CD14-positive monocyte (primary cell): ENCODE measurements around the gene FAIM2. TPM values are rescaled to one million over a fixed set of nuclear protein-coding genes. Genes with fewer than 3 reads are reported as not detected.

Experiments used
- DNase-seq, 3 donors: peaks; one replicate each; pipeline ENCODE4 v3.0.0-alpha.2; 2011 to 2022
- H2AFZ ChIP-seq: 2 replicates; pipeline ENCODE4 v1.6.0; 2012; ENCODE audit warnings: mild to moderate bottlenecking, low read depth, low read length, inconsistent platforms; ENCODE audit not compliant: insufficient read depth, poor library complexity, severe bottlenecking
- H3K27ac ChIP-seq, 2 donors: 1 replicate in 1 of 2; 2 replicates in 1 of 2; pipeline ENCODE4 v1.5.1; 2012 to 2013; ENCODE audit warnings: low read length in 2 of 2, control low read depth in 1 of 2, inconsistent platforms in 1 of 2, low read depth in 1 of 2, mild to moderate bottlenecking in 1 of 2
- H3K27me3 ChIP-seq, 2 donors: one replicate each; pipeline versions ENCODE4 v1.6.0 to v1.6.1; 2011 to 2013; ENCODE audit warnings: low read length in 2 of 2; ENCODE audit not compliant: control insufficient read depth in 2 of 2, insufficient read depth in 2 of 2
- H3K36me3 ChIP-seq, 2 donors: replicated peaks in 1 of 2; 1 replicate in 1 of 2; 2 replicates in 1 of 2; pipeline versions ENCODE4 v1.5.1 to v1.6.1; 2012 to 2013; ENCODE audit warnings: low read length in 2 of 2, control low read depth in 1 of 2, inconsistent platforms in 1 of 2, mild to moderate bottlenecking in 1 of 2; ENCODE audit not compliant: insufficient read depth in 2 of 2, control insufficient read depth in 1 of 2
- H3K4me1 ChIP-seq, 2 donors: 1 replicate in 1 of 2; 2 replicates in 1 of 2; pipeline versions ENCODE4 v1.5.1 to v1.6.1; 2012 to 2013; ENCODE audit warnings: low read length in 2 of 2, control low read depth in 1 of 2, inconsistent platforms in 1 of 2, mild to moderate bottlenecking in 1 of 2, moderate library complexity in 1 of 2; ENCODE audit not compliant: insufficient read depth in 2 of 2, control insufficient read depth in 1 of 2
- H3K4me2 ChIP-seq: replicated peaks from 2 replicates; pipeline ENCODE3; 2012; ENCODE audit warnings: low read length, moderate library complexity, mild to moderate bottlenecking; ENCODE audit not compliant: poor library complexity, severe bottlenecking; ENCODE audit errors: extremely low read depth
- H3K4me3 ChIP-seq, 3 experiments: fragments of 200-600 bp in 1 of 3; sonication (generic) in 1 of 3; replicated peaks in 1 of 3; 1 replicate in 2 of 3; 2 replicates in 1 of 3; pipeline ENCODE4 v1.5.1; 2011 to 2013; ENCODE audit warnings: low read length in 3 of 3, mild to moderate bottlenecking in 3 of 3, control low read depth in 2 of 3, low read depth in 2 of 3, inconsistent platforms in 1 of 3, moderate library complexity in 1 of 3
- H3K79me2 ChIP-seq: 2 replicates; pipeline ENCODE4 v1.6.0; 2012; ENCODE audit warnings: mild to moderate bottlenecking, control low read depth, inconsistent platforms, low read length, moderate library complexity; ENCODE audit not compliant: insufficient read depth
- H3K9ac ChIP-seq: 2 replicates; pipeline ENCODE4 v1.6.0; 2017; ENCODE audit warnings: low read length, mild to moderate bottlenecking; ENCODE audit not compliant: insufficient read depth, poor library complexity, severe bottlenecking
- H3K9me3 ChIP-seq, 2 donors: replicated peaks in 1 of 2; 1 replicate in 1 of 2; 2 replicates in 1 of 2; pipeline versions ENCODE4 v1.5.1 to v1.6.1; 2012 to 2013; ENCODE audit warnings: low read length in 2 of 2, control low read depth in 1 of 2; ENCODE audit not compliant: control insufficient read depth in 1 of 2, insufficient read depth in 1 of 2
- H4K20me1 ChIP-seq: 2 replicates; pipeline ENCODE4 v1.6.0; 2012; ENCODE audit warnings: mild to moderate bottlenecking, low read length, control low read depth, moderate library complexity; ENCODE audit not compliant: insufficient read depth
- H3K27ac Mint-ChIP-seq, 7 donors: one replicate each; pipeline ENCODE4 v1.8.0; 2020; ENCODE audit warnings: mild to moderate bottlenecking in 7 of 7, mixed read lengths in 7 of 7, moderate library complexity in 6 of 7, inconsistent platforms in 2 of 7
- H3K27me3 Mint-ChIP-seq, 3 donors: one replicate each; pipeline ENCODE4 v1.8.0; 2021 to 2022; ENCODE audit warnings: low read depth in 3 of 3, mild to moderate bottlenecking in 3 of 3, mixed read lengths in 3 of 3, moderate library complexity in 3 of 3, inconsistent platforms in 1 of 3
- H3K36me3 Mint-ChIP-seq, 2 donors: one replicate each; pipeline ENCODE4 v1.8.0; 2020; ENCODE audit warnings: mixed read lengths in 2 of 2, inconsistent platforms in 1 of 2, mild to moderate bottlenecking in 1 of 2
- H3K4me1 Mint-ChIP-seq: one replicate; pipeline ENCODE4 v1.8.0; 2020; ENCODE audit warnings: mild to moderate bottlenecking, mixed read lengths
- H3K4me3 Mint-ChIP-seq, 2 donors: one replicate each; pipeline ENCODE4 v1.8.0; 2020; ENCODE audit warnings: mild to moderate bottlenecking in 2 of 2, mixed read lengths in 2 of 2, moderate library complexity in 1 of 2
- H3K9me3 Mint-ChIP-seq, 7 donors: one replicate each; pipeline ENCODE4 v1.8.0; 2020 to 2022; ENCODE audit warnings: mixed read lengths in 7 of 7, mild to moderate bottlenecking in 6 of 7, moderate library complexity in 6 of 7, inconsistent platforms in 2 of 7
- CTCF ChIP-seq: fragments of 200-600 bp; IDR thresholded peaks from one replicate; pipeline ENCODE4 v1.8.0; 2022; ENCODE audit warnings: antibody characterized with exemption, mild to moderate bottlenecking
- WGBS: methylation state at CpG from one replicate; pipeline ENCODE4 v1.1.5; 2013; ENCODE audit warnings: missing lambda C conversion rate; ENCODE audit not compliant: insufficient coverage; 5-methylcytosine and 5-hydroxymethylcytosine counted together
- intact Hi-C, 2 donors: fragments of 100-400 bp; cut with micrococcal nuclease; formaldehyde crosslinking; loops; one replicate each; pipeline versions ENCODE4 v1.15.0 to v1.15.1; 2023
- polyA plus RNA-seq, 3 donors: library from polyadenylated mRNA; depleted of rRNA in 1 of 3; unstranded in 2 of 3; stranded (reverse) in 1 of 3; fragments of 300-500 nt in 2 of 3; fragments of >200 nt in 1 of 3; fragmentation: Illumina TruSeq in 2 of 3; gene quantifications; 1 replicate in 2 of 3; 2 replicates in 1 of 3; pipeline ENCODE4 v1.2.3, GENCODE V29; 2012 to 2021

FAIM2 gene
- polyA plus RNA-seq, 3 donors, result not detected

- Histone ChIP-seq H4K20me1 (no peaks in the 10 kb centered on the region), H3K4me2 (no peak overlapping the region), H3K27me3 (peaks cover 3 to 23% of the 10 kb centered on the region in 2 donors), H3K4me1 (peaks cover 0 to 4% of the 10 kb centered on the region in 2 donors), H2AFZ (no peak overlapping the region), H3K36me3 (no peaks in the 10 kb centered on the region), H3K9me3 (no peaks in the 10 kb centered on the region), H3K27ac (no peak overlapping the region), H3K79me2 (no peaks in the 10 kb centered on the region), H3K9ac (no peak overlapping the region), H3K4me3 (no peak overlapping the region)
- intact Hi-C loops, result no loop called here
- H3K4me3 Mint-ChIP-seq, result no peak overlapping the region
- TF ChIP-seq CTCF, result no peak
- peaks cover 8% of the 10 kb centered on the region for H3K4me1 Mint-ChIP-seq
- WGBS, result 97% methylated on average over 8 of the region's 9 CpGs
- peaks cover 17 to 43% (median 28%) of the 10 kb centered on the region in 3 donors for H3K27me3 Mint-ChIP-seq
- H3K27ac Mint-ChIP-seq, result no peak overlapping the region
- H3K9me3 Mint-ChIP-seq, result peaks cover 0 to 1% (median 0%) of the 10 kb centered on the region in 7 donors
- DNase-seq, result no peak
- peaks cover under 1 to 3% of the 10 kb centered on the region in 2 donors for H3K36me3 Mint-ChIP-seq
These were observed 4.3 kb downstream of the FAIM2 start for GRCh38 chr12:49899286-49899843.

GRCh38 chr12:49897276-49897675, 6.4 kb downstream of the FAIM2 start:
- Mint-ChIP-seq H3K9me3 (no peaks in the 10 kb centered on the region), H3K36me3 (no peaks in the 10 kb centered on the region), H3K4me1 (no peaks in the 10 kb centered on the region), H3K4me3 (no peak overlapping the region), H3K27ac (no peak overlapping the region), H3K27me3 (peaks cover 12 to 30% (median 18%) of the 10 kb centered on the region in 3 donors)
- DNase-seq, result no peak
- Histone ChIP-seq H3K4me3 (no peak overlapping the region), H3K79me2 (no peaks in the 10 kb centered on the region), H4K20me1 (no peaks in the 10 kb centered on the region), H3K4me2 (no peak overlapping the region), H2AFZ (no peak overlapping the region), H3K27ac (no peak overlapping the region), H3K36me3 (no peaks in the 10 kb centered on the region), H3K4me1 (no peaks in the 10 kb centered on the region), H3K9me3 (no peaks in the 10 kb centered on the region), H3K9ac (no peak overlapping the region), H3K27me3 (peaks cover 0 to 4% of the 10 kb centered on the region in 2 donors)
- 89% methylated on average over 3 of the region's 4 CpGs for WGBS
- intact Hi-C loops, result no loop called here
- no peak for TF ChIP-seq CTCF
